Neural crest cell (in vitro differentiated cells): Measurements from ENCODE around the gene CLIP4. TPM values are rescaled to one million over a fixed set of nuclear protein-coding genes. Genes with fewer than 3 reads are reported as not detected.
A peak's percentile ranks its signal among the peaks of the same experiment; 100 is the strongest.
"Not testable (repeated sequence)": the region's sequence is repeated elsewhere in the genome, so short reads cannot be mapped to it uniquely, and the experiment has no call there.

Experiments
- DNase-seq: peaks from one replicate; pipeline ENCODE4 v3.0.0; 2021; ENCODE audit warnings: low read depth, mixed read lengths, low spot score
- H3K27ac Mint-ChIP-seq: one replicate; pipeline ENCODE4 v1.8.0; 2021; ENCODE audit warnings: mild to moderate bottlenecking, mixed read lengths; ENCODE audit not compliant: unreplicated experiment
- H3K27me3 Mint-ChIP-seq: 2 replicates; pipeline ENCODE4 v1.8.0; 2021; ENCODE audit warnings: low read depth, mild to moderate bottlenecking, mixed read lengths
- H3K36me3 Mint-ChIP-seq: 2 replicates; pipeline ENCODE4 v1.8.0; 2021; ENCODE audit warnings: low read depth, mild to moderate bottlenecking, mixed read lengths
- H3K4me1 Mint-ChIP-seq: 2 replicates; pipeline ENCODE4 v1.8.0; 2021; ENCODE audit warnings: mixed read lengths
- H3K4me3 Mint-ChIP-seq: one replicate; pipeline ENCODE4 v1.8.0; 2021; ENCODE audit warnings: mild to moderate bottlenecking, mixed read lengths
- H3K9me3 Mint-ChIP-seq: 2 replicates; pipeline ENCODE4 v1.8.0; 2021; ENCODE audit warnings: mixed read lengths
- CTCF ChIP-seq: fragments of 200-600 bp; sonication (generic); conservative IDR thresholded peaks from 2 replicates; pipeline ENCODE4 v1.5.0; 2021; ENCODE audit warnings: antibody characterized with exemption, mild to moderate bottlenecking
- total RNA-seq: library from RNA; stranded (reverse); gene quantifications from 2 replicates; pipeline ENCODE4 v1.2.1, GENCODE V29; 2021

The CLIP4 gene
- total RNA-seq, 1 donor from 2014 or later: 14.5 TPM

- no peaks in the 10 kb centered on the region for H3K27me3 Mint-ChIP-seq
- H3K36me3 Mint-ChIP-seq: no peaks in the 10 kb centered on the region
- no peaks in the 10 kb centered on the region for H3K9me3 Mint-ChIP-seq
- no peak for DNase-seq
- no peak for TF ChIP-seq CTCF
- peaks cover 21% of the 10 kb centered on the region for H3K4me1 Mint-ChIP-seq
- H3K27ac Mint-ChIP-seq: no peak overlapping the region
- no peak overlapping the region for H3K4me3 Mint-ChIP-seq
Measured at GRCh38 chr2:29106980-29107388, 8.2 kb upstream of the CLIP4 start.

GRCh38 chr2:29107547-29107946 lies 7.7 kb upstream of the CLIP4 start:
- DNase-seq, H3K36me3 Mint-ChIP-seq, H3K4me3 Mint-ChIP-seq, H3K27ac Mint-ChIP-seq, H3K27me3 Mint-ChIP-seq, H3K9me3 Mint-ChIP-seq: not testable (repeated sequence)
- peaks cover 21% of the 10 kb centered on the region for H3K4me1 Mint-ChIP-seq

GRCh38 chr2:29108225-29108624 lies 7.0 kb upstream of the CLIP4 start:
- no peaks in the 10 kb centered on the region for H3K27me3 Mint-ChIP-seq
- no peaks in the 10 kb centered on the region for H3K36me3 Mint-ChIP-seq
- no peaks in the 10 kb centered on the region for H3K9me3 Mint-ChIP-seq
- peak overlapping the region; percentile 45 for H3K27ac Mint-ChIP-seq
- H3K4me3 Mint-ChIP-seq: peak overlapping the region; percentile 16
- no peak for TF ChIP-seq CTCF
- peak; percentile 14 for DNase-seq
- peaks cover 21% of the 10 kb centered on the region for H3K4me1 Mint-ChIP-seq

GRCh38 chr2:29109246-29109645 lies 6.0 kb upstream of the CLIP4 start:
- Mint-ChIP-seq H3K9me3 (no peaks in the 10 kb centered on the region), H3K36me3 (no peaks in the 10 kb centered on the region), H3K4me3 (no peak overlapping the region), H3K27me3 (peaks cover 6% of the 10 kb centered on the region), H3K4me1 (peaks cover 22% of the 10 kb centered on the region), H3K27ac (no peak overlapping the region)
- no peak for DNase-seq
- TF ChIP-seq CTCF: no peak

- Mint-ChIP-seq H3K4me3 (no peak overlapping the region), H3K27ac (no peak overlapping the region), H3K27me3 (peaks cover 13% of the 10 kb centered on the region), H3K9me3 (no peaks in the 10 kb centered on the region), H3K4me1 (peaks cover 30% of the 10 kb centered on the region), H3K36me3 (no peaks in the 10 kb centered on the region)
- no peak for TF ChIP-seq CTCF
- no peak for DNase-seq
Measured at GRCh38 chr2:29110916-29111535, 4.2 kb upstream of the CLIP4 start.

- H3K36me3 Mint-ChIP-seq: no peaks in the 10 kb centered on the region
- H3K27me3 Mint-ChIP-seq: peaks cover 15% of the 10 kb centered on the region
Measured at GRCh38 chr2:29112379-29112778, 2.8 kb upstream of the CLIP4 start.

More at GRCh38 chr2:29112379-29112778, 2.8 kb upstream of the CLIP4 start:
- H3K9me3 Mint-ChIP-seq: no peaks in the 10 kb centered on the region
- no peak for DNase-seq
- H3K4me3 Mint-ChIP-seq: no peak overlapping the region
- H3K4me1 Mint-ChIP-seq: peaks cover 30% of the 10 kb centered on the region
- no peak for TF ChIP-seq CTCF
- H3K27ac Mint-ChIP-seq: no peak overlapping the region
